Mesendoderm (in vitro differentiated cells): ENCODE data around the gene CREG2.

Experiments
- DNase-seq: peaks from one replicate; pipeline ENCODE4 v3.0.0; 2013
- H2AK5ac ChIP-seq: 2 replicates; pipeline ENCODE4 v1.6.1; 2013; ENCODE audit warnings: low read length, inconsistent platforms
- H2BK120ac ChIP-seq: 2 replicates; pipeline ENCODE4 v1.6.1; 2013; ENCODE audit warnings: low read depth, mild to moderate bottlenecking, low read length, moderate library complexity, mixed read lengths
- H2BK15ac ChIP-seq: replicated peaks from 2 replicates; pipeline ENCODE4 v1.6.1; 2013; ENCODE audit warnings: low read depth, mild to moderate bottlenecking, moderate library complexity
- H2BK5ac ChIP-seq: 2 replicates; pipeline ENCODE4 v1.6.1; 2013; ENCODE audit warnings: low read length, inconsistent platforms
- H3K18ac ChIP-seq: 2 replicates; pipeline ENCODE4 v1.6.1; 2013; ENCODE audit warnings: mild to moderate bottlenecking, low read length, mixed read lengths
- H3K23ac ChIP-seq: one replicate; pipeline ENCODE4 v1.6.1; 2013; ENCODE audit warnings: low read length
- H3K27ac ChIP-seq: 2 replicates; pipeline ENCODE4 v1.5.1; 2013; ENCODE audit warnings: low read depth, mild to moderate bottlenecking, inconsistent platforms, low read length, moderate library complexity
- H3K27me3 ChIP-seq: 2 replicates; pipeline ENCODE4 v1.6.1; 2013; ENCODE audit warnings: low read length, control low read depth, mild to moderate bottlenecking, inconsistent platforms; ENCODE audit not compliant: insufficient read depth, poor library complexity
- H3K36me3 ChIP-seq: 2 replicates; pipeline ENCODE4 v1.6.1; 2013; ENCODE audit warnings: low read length, inconsistent platforms; ENCODE audit not compliant: control insufficient read depth, insufficient read depth
- H3K4ac ChIP-seq: one replicate; pipeline ENCODE4 v1.6.1; 2013; ENCODE audit warnings: low read depth, mild to moderate bottlenecking, low read length, moderate library complexity
- H3K4me1 ChIP-seq: 2 replicates; pipeline ENCODE4 v1.6.1; 2013; ENCODE audit warnings: low read depth, low read length, inconsistent platforms; ENCODE audit not compliant: control insufficient read depth
- H3K4me2 ChIP-seq: 2 replicates; pipeline ENCODE4 v1.6.1; 2013; ENCODE audit warnings: low read length
- H3K4me3 ChIP-seq: 2 replicates; pipeline ENCODE4 v1.5.1; 2013; ENCODE audit warnings: mild to moderate bottlenecking, low read length
- H3K56ac ChIP-seq: one replicate; pipeline ENCODE4 v1.6.1; 2013; ENCODE audit warnings: low read length
- H3K79me1 ChIP-seq: 2 replicates; pipeline ENCODE4 v1.6.1; 2013; ENCODE audit warnings: low read length, inconsistent platforms
- H3K79me2 ChIP-seq: 2 replicates; pipeline ENCODE4 v1.6.1; 2013; ENCODE audit warnings: mild to moderate bottlenecking, low read length; ENCODE audit not compliant: control insufficient read depth, insufficient read depth
- H3K9ac ChIP-seq: 2 replicates; pipeline ENCODE4 v1.6.1; 2013; ENCODE audit warnings: low read length, inconsistent platforms
- H4K5ac ChIP-seq: one replicate; pipeline ENCODE4 v1.6.1; 2013; ENCODE audit warnings: low read length
- H4K8ac ChIP-seq: one replicate; pipeline ENCODE4 v1.6.1; 2013; ENCODE audit warnings: low read depth, mild to moderate bottlenecking, control low read depth, low read length, moderate library complexity
- WGBS: extraction: QIAGEN DNeasy Blood & Tissue Kit; methylation state at CpG from one replicate; pipeline ENCODE4 v1.1.7; 2013; ENCODE audit warnings: low lambda C conversion rate, missing lambda C conversion rate; ENCODE audit not compliant: insufficient coverage; ENCODE audit errors: extremely low coverage; 5-methylcytosine and 5-hydroxymethylcytosine counted together

The CREG2 gene

GRCh38 chr2:101339266-101339880 is 47.9 kb downstream of the CREG2 start:
- H3K79me2 ChIP-seq: no peaks in the 10 kb centered on the region
- no peak overlapping the region for H2AK5ac ChIP-seq
- H2BK120ac ChIP-seq: no peak overlapping the region
- H3K79me1 ChIP-seq: no peaks in the 10 kb centered on the region
- no peak overlapping the region for H2BK5ac ChIP-seq
- no peak overlapping the region for H4K5ac ChIP-seq
- no peak overlapping the region for H3K23ac ChIP-seq
- H2BK15ac ChIP-seq: no peak overlapping the region
- no peak overlapping the region for H3K56ac ChIP-seq
- peak; percentile 52 for DNase-seq
- no peak overlapping the region for H3K9ac ChIP-seq
- H4K8ac ChIP-seq: no peak overlapping the region
- H3K4me1 ChIP-seq: peaks cover 4% of the 10 kb centered on the region
- no peak overlapping the region for H3K4me2 ChIP-seq
- no CpG with 5 or more reads among the region's 4 CpGs for WGBS
- H3K4me3 ChIP-seq: no peak overlapping the region
- H3K18ac ChIP-seq: no peak overlapping the region
- no peak overlapping the region for H3K27ac ChIP-seq
- no peaks in the 10 kb centered on the region for H3K36me3 ChIP-seq
- no peak overlapping the region for H3K4ac ChIP-seq
- no peaks in the 10 kb centered on the region for H3K27me3 ChIP-seq

- no peak for DNase-seq
- no peak overlapping the region for H3K23ac ChIP-seq
- WGBS: no CpG with 5 or more reads among the region's 2 CpGs
- no peak overlapping the region for H2BK120ac ChIP-seq
- H3K4me2 ChIP-seq: no peak overlapping the region
- H3K18ac ChIP-seq: no peak overlapping the region
- no peak overlapping the region for H3K27ac ChIP-seq
- no peak overlapping the region for H2BK5ac ChIP-seq
- no peaks in the 10 kb centered on the region for H3K36me3 ChIP-seq
- no peak overlapping the region for H2AK5ac ChIP-seq
- no peak overlapping the region for H2BK15ac ChIP-seq
- no peaks in the 10 kb centered on the region for H3K27me3 ChIP-seq
- H3K9ac ChIP-seq: no peak overlapping the region
- no peak overlapping the region for H3K56ac ChIP-seq
- H4K5ac ChIP-seq: no peak overlapping the region
- no peak overlapping the region for H3K4ac ChIP-seq
- H3K4me1 ChIP-seq: peaks cover 4% of the 10 kb centered on the region
- H4K8ac ChIP-seq: no peak overlapping the region
- H3K79me2 ChIP-seq: no peaks in the 10 kb centered on the region
- H3K79me1 ChIP-seq: no peaks in the 10 kb centered on the region
- H3K4me3 ChIP-seq: no peak overlapping the region
These were observed 49.4 kb downstream of the CREG2 start for GRCh38 chr2:101337877-101338276.

- Histone ChIP-seq H3K56ac (no peak overlapping the region), H3K4me2 (no peak overlapping the region), H3K79me1 (no peaks in the 10 kb centered on the region), H3K27me3 (no peaks in the 10 kb centered on the region), H3K4ac (no peak overlapping the region), H3K23ac (no peak overlapping the region), H2AK5ac (no peak overlapping the region), H2BK120ac (no peak overlapping the region), H3K27ac (no peak overlapping the region), H3K4me1 (peaks cover 12% of the 10 kb centered on the region), H3K4me3 (no peak overlapping the region), H2BK15ac (no peak overlapping the region), H3K9ac (no peak overlapping the region), H3K18ac (no peak overlapping the region), H2BK5ac (no peak overlapping the region), H3K36me3 (no peaks in the 10 kb centered on the region), H3K79me2 (no peaks in the 10 kb centered on the region), H4K8ac (no peak overlapping the region), H4K5ac (no peak overlapping the region)
- DNase-seq: no peak
- WGBS: no CpG with 5 or more reads among the region's 5 CpGs
These were observed 54.2 kb downstream of the CREG2 start for GRCh38 chr2:101332885-101333766.

- Histone ChIP-seq H3K4ac (no peak overlapping the region), H3K27ac (no peak overlapping the region)
- no CpG with 5 or more reads among the region's 2 CpGs for WGBS
These were observed 56.1 kb downstream of the CREG2 start for GRCh38 chr2:101331202-101331601.

GRCh38 chr2:101330253-101330933 is 56.9 kb downstream of the CREG2 start:
- H3K56ac ChIP-seq: peak overlapping the region; percentile 72
- H2BK5ac ChIP-seq: peak overlapping the region; percentile 12
- no peak overlapping the region for H4K5ac ChIP-seq
- no peak overlapping the region for H2AK5ac ChIP-seq
- peak; percentile 84 for DNase-seq
- H2BK120ac ChIP-seq: peak overlapping the region; percentile 45
- no CpG with 5 or more reads among the region's 12 CpGs for WGBS
- no peaks in the 10 kb centered on the region for H3K79me2 ChIP-seq
- peak overlapping the region; percentile 63 for H3K18ac ChIP-seq
- H3K4me2 ChIP-seq: no peak overlapping the region
- no peaks in the 10 kb centered on the region for H3K79me1 ChIP-seq
- H2BK15ac ChIP-seq: peak overlapping the region; percentile 62
- peaks cover 15% of the 10 kb centered on the region for H3K4me1 ChIP-seq
- no peak overlapping the region for H4K8ac ChIP-seq
- no peak overlapping the region for H3K4ac ChIP-seq
- H3K27ac ChIP-seq: no peak overlapping the region
- H3K23ac ChIP-seq: no peak overlapping the region
- no peaks in the 10 kb centered on the region for H3K36me3 ChIP-seq
- H3K9ac ChIP-seq: peak overlapping the region; percentile 18
- no peaks in the 10 kb centered on the region for H3K27me3 ChIP-seq
- H3K4me3 ChIP-seq: no peak overlapping the region

More at GRCh38 chr2:101331202-101331601, 56.1 kb downstream of the CREG2 start:
- Histone ChIP-seq H3K18ac (no peak overlapping the region), H3K36me3 (no peaks in the 10 kb centered on the region), H3K79me1 (no peaks in the 10 kb centered on the region), H2BK15ac (peak overlapping the region; percentile 62), H3K4me2 (no peak overlapping the region), H2AK5ac (no peak overlapping the region), H3K4me3 (no peak overlapping the region), H3K9ac (no peak overlapping the region), H4K8ac (no peak overlapping the region), H2BK5ac (no peak overlapping the region), H2BK120ac (peak overlapping the region; percentile 45), H3K4me1 (peaks cover 15% of the 10 kb centered on the region), H3K56ac (no peak overlapping the region), H3K23ac (no peak overlapping the region), H4K5ac (no peak overlapping the region), H3K27me3 (no peaks in the 10 kb centered on the region), H3K79me2 (no peaks in the 10 kb centered on the region)
- no peak for DNase-seq
